CD4-positive, alpha-beta T cell treated with Interleukin-6 for 4 hours (primary cell): ENCODE results near the gene CCDC88C.

ENCODE experiments used
- DNase-seq: peaks from one replicate; pipeline ENCODE4 v3.0.0-alpha.2; 2020; ENCODE audit warnings: mixed read lengths

The CCDC88C gene

GRCh38 chr14:91363776-91364523 is 53.7 kb downstream of the CCDC88C start:
- no peak for DNase-seq

GRCh38 chr14:91361233-91361811 is 56.3 kb downstream of the CCDC88C start:
- no peak for DNase-seq

- DNase-seq: no peak
Measured at GRCh38 chr14:91360490-91361232, 57.0 kb downstream of the CCDC88C start.

DNA sequence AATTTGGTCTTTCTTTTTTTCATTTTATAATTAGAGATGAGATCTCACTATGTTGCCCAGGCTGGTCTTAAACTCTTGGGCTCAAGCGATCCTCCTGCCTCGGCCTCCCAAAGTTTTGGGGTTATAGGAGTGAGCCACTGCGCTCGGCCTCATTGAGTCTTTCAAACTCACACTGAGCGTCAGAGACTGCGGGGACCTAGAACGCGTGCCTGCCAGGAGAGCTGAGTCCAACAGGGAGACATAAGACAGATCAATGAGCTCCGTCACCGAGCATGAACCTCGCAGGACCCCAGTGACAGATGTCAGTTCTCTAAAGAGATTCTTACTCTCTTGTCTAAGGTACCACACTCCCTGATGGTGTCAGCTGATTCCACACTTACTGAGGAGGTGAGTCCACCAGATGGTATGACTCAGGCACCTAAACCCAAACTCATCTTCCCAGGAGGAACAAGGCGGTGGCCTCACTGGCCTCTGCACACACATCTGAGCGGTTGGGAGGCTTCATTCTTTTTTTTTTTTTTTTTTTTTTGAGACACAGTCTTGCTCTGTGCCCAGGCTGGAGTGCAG is 58.9 kb downstream of the CCDC88C start:
- no peak for DNase-seq

GRCh38 chr14:91358025-91358319 is 59.6 kb downstream of the CCDC88C start:
- no peak for DNase-seq

DNA sequence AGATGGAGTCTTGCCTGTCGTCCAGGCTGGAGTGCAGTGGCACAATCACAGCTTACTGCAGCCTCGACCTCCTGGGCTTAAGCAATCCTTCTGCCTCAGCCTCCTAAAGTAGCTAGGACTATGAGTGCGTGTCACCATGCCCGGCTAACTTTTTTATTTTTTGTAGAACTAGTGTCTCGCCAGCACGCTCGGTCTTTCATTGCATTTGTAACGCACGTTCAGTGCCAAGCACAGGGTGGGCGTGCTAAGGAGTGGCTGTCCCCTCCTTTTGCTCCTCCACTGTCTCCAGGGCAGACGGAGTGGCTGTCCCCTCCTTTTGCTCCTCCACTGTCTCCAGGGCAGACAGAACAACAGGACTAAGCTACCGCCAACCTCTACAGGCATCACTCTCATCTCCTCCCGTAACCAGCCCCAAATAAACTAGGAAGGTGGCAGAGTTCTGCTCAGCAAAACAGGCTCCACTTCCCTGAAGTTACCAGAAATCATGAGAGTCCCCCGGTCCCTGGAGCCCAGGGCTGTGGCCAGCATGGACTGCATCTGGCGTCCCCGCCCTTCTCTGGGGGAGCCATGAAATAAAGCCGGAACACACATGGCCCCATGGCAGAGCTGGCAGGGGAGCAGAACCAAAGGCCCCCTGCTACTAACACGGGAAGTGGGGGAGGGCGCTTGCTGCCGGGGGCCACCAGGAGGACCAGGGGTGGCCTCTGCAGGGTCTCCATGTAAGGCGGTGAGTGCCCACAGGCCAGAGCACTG is 60.2 kb downstream of the CCDC88C start:
- no peak for DNase-seq

DNA sequence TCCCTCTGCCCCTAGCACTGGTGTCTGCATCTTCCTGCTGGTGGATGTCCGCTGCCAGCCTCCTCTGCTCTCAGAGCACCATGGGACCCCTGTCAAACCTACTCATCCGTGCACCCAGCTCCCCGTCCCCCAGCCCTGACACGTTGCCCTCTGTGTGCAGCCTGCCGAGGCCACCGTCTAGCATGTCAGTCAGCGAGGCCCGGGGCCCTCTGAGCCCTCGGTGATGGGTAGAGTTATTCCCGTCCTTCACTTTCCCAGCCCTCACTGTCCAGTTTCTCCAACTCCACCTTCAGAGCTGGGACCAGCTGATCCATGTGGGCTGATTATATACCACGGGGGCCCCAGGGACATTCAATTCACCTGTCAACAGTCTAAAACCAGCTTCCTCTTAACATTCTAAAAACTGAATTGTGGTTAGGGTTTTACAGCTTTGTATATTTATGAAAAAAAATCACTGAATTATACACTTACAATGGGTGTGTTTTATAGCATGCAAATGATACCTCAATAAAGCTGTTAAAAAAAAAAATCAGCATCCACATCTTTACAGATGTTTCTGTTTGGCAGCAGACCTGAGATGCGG is 61.3 kb downstream of the CCDC88C start:
- DNase-seq: no peak

DNA sequence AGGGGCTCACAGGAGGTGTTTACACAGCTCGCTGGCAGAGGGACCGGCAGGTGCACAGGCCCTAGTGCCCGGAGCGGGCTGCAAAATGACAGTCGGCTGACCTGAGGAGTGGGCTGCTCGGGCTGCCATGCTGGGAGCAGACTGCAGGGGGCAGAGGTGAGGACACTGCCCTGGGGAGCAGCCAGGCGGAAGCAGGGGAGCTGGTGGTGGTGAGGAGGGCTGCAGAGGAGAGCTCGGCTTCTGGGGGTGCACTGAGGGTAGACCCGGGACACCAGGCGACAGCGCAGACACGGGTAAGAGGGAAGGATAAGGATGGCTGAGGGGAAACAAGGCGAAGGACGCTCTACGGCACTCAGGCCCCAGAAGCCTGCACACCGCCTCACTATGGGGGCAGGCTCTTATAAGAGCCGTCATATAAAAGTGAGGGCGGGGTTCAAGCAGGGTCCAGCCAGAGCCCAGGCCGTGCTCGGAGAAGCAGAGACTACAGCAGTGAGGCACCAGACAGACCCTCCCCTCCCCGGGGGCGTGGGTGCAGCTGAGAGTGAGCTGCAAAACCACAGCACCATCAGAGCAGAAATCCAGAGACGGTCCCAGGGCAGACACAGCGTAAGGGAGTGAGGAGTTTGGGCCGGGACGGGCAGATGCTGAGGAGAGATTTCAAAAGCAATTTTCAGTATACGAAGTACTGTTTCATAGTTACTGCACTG is 62.5 kb downstream of the CCDC88C start:
- peak; percentile 58 for DNase-seq

DNA sequence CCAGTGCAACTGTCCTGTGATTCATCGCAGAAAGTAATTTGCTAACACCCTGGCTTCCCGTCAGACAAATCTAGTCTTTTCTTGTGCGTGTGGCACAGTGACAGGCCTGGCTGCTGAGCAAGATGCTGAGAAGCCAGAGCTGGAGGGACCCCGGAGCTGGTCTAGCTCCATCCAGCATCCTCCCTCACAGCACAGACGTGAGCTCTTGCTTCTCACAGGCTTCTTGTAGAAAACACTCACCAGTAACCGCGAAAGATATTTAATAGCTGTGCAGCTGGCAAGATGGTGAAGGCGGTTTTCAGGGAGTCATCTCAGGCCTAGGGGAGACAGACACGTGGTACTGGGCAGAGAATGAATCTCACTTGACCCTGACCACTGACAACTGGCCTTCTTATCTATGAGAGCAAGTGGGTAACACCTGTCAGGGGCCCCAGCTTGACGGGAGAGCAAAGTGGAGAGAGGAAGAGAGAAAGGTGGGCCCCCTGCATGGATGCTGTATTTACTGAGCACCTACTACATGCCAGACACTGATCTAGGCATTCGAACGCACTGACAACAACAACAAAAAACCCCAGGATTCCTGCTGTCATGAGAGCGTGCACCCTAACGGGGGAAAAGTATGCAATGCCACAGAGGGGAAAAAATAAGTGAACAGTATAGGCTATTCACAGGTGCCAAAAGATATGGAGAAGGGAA is 63.3 kb downstream of the CCDC88C start:
- DNase-seq: no peak

- DNase-seq: no peak
Measured at GRCh38 chr14:91352728-91353692, 64.6 kb downstream of the CCDC88C start.

DNA sequence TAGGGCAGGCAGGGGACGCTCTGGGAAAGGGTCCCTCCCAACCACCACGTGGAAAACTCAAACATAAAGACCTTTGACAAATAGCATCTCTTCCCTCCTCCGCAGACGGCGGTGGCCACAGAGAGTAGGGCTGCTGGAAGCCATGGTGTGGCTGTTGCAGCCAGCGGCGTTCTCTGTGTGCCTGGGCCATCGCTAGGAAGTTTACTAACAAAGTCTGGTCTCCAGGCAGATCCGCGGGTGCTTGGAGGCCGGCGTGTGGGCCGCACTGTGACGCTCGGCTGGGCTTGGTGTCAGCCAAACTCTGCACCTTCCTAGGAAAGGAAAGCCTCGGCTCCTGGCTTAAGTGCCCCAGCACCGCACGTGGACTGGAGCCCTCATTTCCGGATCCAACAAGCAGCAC is 65.6 kb downstream of the CCDC88C start:
- no peak for DNase-seq

DNA sequence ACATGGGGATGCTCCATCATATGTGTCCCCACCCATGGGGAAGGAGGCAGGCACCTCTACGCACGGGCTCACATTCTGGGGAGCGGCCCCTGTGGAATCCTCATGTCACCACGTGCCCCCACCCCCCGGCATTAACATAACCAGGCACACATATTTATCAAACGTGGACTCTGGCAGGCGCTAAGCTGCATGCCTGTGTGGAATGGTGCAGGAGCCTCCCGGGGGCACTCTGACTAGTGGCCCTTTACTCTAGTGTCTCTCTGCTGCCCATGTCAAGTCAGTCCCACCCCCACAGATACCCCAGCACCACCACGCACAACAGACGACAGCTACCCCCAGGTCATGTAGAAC is 66.1 kb downstream of the CCDC88C start:
- no peak for DNase-seq

DNA sequence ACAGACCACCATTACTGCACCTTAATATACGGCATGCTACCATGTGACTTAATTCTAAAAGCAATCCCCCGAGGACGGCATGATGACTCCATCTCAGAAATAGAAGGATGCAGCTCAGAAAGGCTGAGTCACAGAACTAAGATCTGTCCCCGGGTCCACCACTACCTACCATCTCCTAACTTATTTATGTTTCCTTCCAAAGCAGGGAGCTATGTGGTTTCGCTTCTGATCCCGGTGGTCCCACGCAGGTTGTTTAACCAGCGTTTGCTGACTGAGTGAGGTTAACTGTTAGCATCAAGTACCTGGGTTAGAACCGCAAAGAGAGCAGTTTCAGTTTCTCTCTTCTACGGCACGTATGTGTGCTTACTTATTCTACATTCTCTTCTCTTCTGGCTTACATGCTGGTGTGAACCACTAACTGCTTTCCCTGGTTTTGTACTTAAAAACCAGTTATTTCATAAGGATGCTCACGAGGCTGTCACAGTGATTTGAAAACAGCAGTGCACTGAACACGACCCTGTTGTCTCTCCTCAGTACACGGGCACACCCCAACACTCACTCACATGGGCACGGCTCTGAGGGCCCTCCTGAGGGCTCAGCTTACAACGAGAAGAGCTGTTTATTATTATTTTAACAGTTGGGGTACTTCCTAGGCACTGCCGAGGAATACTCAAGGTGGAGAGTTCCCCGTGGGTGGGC is 66.7 kb downstream of the CCDC88C start:
- DNase-seq: peak; percentile 69

GRCh38 chr14:91350483-91350812 is 67.2 kb downstream of the CCDC88C start:
- DNase-seq: no peak

- DNase-seq: peak; percentile 70
Measured at GRCh38 chr14:91349481-91350074, 68.0 kb downstream of the CCDC88C start.

DNA sequence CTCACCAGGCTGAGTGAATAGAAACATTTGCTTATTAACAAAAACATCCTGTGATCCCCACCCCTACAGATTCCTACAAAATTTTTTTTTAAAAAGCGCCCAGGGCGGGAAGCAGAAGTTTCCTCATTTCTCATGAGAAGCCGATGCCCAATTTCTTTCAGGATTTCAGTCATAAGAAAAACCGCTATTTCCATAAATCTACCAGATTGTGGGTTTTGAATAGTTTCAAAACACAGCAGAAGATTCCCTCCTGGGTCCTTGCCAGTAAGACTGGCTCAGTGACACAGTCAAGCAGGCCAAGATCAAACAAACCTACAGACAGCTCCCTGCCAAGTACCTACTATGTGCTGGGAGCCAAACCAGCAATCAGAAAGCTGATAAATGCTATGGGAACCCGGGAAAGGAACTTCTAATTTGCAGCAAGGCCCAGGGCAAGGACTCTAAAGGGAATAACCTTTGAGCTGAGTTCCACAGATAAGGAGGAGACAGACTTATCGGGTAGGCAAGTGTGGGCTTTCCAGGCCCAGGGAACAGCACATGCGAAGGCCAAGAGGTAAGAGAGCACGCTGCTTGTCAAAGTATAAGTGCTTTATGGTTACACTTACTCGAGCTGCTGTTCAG is 68.7 kb downstream of the CCDC88C start:
- no peak for DNase-seq

DNA sequence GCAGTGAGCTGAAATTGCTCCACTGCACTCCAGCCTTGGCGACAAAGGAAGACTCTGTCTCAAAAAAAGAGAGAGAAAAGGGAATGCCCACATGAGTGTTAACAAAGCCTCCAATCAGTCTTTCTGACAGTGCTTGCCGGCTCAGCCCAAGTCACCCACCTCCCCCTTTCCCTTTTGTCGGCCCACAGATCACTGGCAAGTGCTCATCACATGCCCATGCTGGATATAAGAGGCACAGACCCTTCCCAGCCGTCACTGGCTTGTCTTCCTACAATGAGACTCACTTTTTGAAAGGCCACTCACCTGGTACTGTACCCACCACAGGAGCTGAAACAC is 70.8 kb downstream of the CCDC88C start:
- no peak for DNase-seq

DNA sequence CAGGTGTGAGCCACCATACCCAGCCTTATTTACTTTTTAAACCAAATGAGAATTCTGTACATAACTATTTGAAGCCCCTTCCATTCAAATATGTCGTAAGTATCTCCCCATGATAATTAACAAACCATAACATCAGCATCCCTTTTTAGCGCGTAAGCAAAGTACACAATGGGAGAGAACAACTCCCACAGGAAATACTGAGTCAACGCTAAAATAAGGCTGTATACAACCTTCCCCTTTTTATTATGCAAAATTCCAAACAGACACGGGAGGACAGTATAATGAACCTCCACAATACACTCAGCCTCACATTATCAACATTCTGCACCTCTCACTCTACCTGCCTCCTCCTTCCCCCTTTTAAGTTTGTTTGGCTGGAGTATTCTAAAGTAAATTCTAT is 73.5 kb downstream of the CCDC88C start:
- no peak for DNase-seq

DNA sequence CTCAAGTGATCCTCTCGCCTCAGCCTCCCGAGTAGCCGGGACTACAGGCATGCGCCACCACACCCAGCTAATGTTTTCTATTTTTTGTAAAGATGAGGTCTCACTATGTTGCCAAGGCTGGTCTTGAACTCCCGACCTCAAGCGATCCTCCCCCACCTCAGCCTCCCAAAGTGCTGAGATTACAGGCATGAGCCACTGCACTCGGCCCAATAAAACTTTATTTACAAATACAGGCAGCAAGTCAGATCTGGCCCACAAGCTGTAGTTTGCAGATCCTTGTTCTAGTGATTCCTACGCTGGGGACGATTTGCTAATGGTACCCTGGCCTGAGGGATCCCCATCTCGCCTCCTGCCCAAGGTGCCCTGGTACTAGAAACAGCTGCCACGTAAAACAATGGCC is 74.6 kb downstream of the CCDC88C start:
- no peak for DNase-seq
